HAP-1 (cell line): Measurements from ENCODE around the gene ARRDC1.
A peak's percentile ranks its signal among the peaks of the same experiment; 100 is the strongest.
"Not testable (repeated sequence)": the region's sequence is repeated elsewhere in the genome, so short reads cannot be mapped to it uniquely, and the experiment has no call there.

ENCODE experiments used
- DNase-seq, 2 experiments: peaks; one replicate each; pipeline ENCODE4 v3.0.0-alpha.2; 2016 to 2020; ENCODE audit warnings: low spot score in 2 of 2
- H3K27me3 ChIP-seq: fragments of 250-450 bp; sonication (Bioruptor Pico); 2 replicates; pipeline ENCODE4 v1.5.1; 2020; ENCODE audit warnings: low read depth, mild to moderate bottlenecking, moderate library complexity
- H3K36me3 ChIP-seq: fragments of 250-450 bp; sonication (Bioruptor Pico); replicated peaks from 2 replicates; pipeline ENCODE4 v1.5.1; 2020; ENCODE audit warnings: mild to moderate bottlenecking
- H3K4me1 ChIP-seq: fragments of 250-450 bp; sonication (Bioruptor Pico); 2 replicates; pipeline ENCODE4 v1.5.1; 2020; ENCODE audit warnings: mild to moderate bottlenecking
- H3K4me3 ChIP-seq: fragments of 250-450 bp; sonication (Bioruptor Pico); 2 replicates; pipeline ENCODE4 v1.5.1; 2020; ENCODE audit warnings: mild to moderate bottlenecking, moderate library complexity
- H3K9me3 ChIP-seq: fragments of 250-450 bp; sonication (Bioruptor Pico); 2 replicates; pipeline ENCODE4 v1.5.1; 2020; ENCODE audit warnings: mild to moderate bottlenecking, moderate library complexity
- in situ Hi-C: fragments of 300-500 bp; cut with MboI; formaldehyde crosslinking; loops from 3 replicates; pipeline ENCODE4 v1.14.3; 2020; ENCODE audit warnings: low sequenced_read_pairs, inconsistent platforms, mixed read lengths

Gene ARRDC1

GRCh38 chr9:137590469-137591383, 14.8 kb upstream of the ARRDC1 start, which contains the start of gene ZMYND19:
TSS of gene ZMYND19 (minus strand) at chr9:137590512. CDS start at chr9:137590263, 249 bp downstream.
- H3K9me3 ChIP-seq, result no peaks in the 10 kb centered on the region
- peak within 1 kb of the TSS; percentile 82 for H3K4me3 ChIP-seq
- peaks cover 16% of the 10 kb centered on the region for H3K4me1 ChIP-seq
- H3K36me3 ChIP-seq, result peaks cover 31% of the 10 kb centered on the region
- no peaks in the 10 kb centered on the region for H3K27me3 ChIP-seq
- in situ Hi-C loops, result no loop called here
- peak; percentile 83 to 90 for DNase-seq

GRCh38 chr9:137592767-137593166, 12.7 kb upstream of the ARRDC1 start:
- in situ Hi-C loops, result no loop called here
- no peak overlapping the region for H3K4me3 ChIP-seq
- peaks cover 13% of the 10 kb centered on the region for H3K36me3 ChIP-seq
- no peaks in the 10 kb centered on the region for H3K27me3 ChIP-seq
- H3K4me1 ChIP-seq, result peaks cover 16% of the 10 kb centered on the region
- H3K9me3 ChIP-seq, result no peaks in the 10 kb centered on the region
- no peak for DNase-seq

- no peak for DNase-seq
- Histone ChIP-seq H3K4me1 (peaks cover 16% of the 10 kb centered on the region), H3K27me3 (no peaks in the 10 kb centered on the region), H3K4me3 (no peak overlapping the region), H3K36me3 (peaks cover 9% of the 10 kb centered on the region), H3K9me3 (no peaks in the 10 kb centered on the region)
- in situ Hi-C loops, result no loop called here
Observed at GRCh38 chr9:137593176-137593575, 12.3 kb upstream of the ARRDC1 start.

GRCh38 chr9:137596577-137596976, 8.9 kb upstream of the ARRDC1 start:
- H3K27me3 ChIP-seq, DNase-seq, H3K4me3 ChIP-seq, H3K36me3 ChIP-seq, H3K9me3 ChIP-seq, in situ Hi-C loops: not testable (repeated sequence)
- peaks cover 10% of the 10 kb centered on the region for H3K4me1 ChIP-seq

- DNase-seq, result no peak
- in situ Hi-C loops, result no loop called here
- H3K4me1 ChIP-seq, result no peaks in the 10 kb centered on the region; the same call in 1 of the 2 replicates
- H3K27me3 ChIP-seq, result no peaks in the 10 kb centered on the region
- H3K4me3 ChIP-seq, result no peak overlapping the region
- H3K36me3 ChIP-seq, result no peaks in the 10 kb centered on the region
- no peaks in the 10 kb centered on the region for H3K9me3 ChIP-seq
Observed at GRCh38 chr9:137598943-137599342, 6.5 kb upstream of the ARRDC1 start.

- Histone ChIP-seq H3K4me3 (no peak overlapping the region), H3K27me3 (no peaks in the 10 kb centered on the region), H3K9me3 (no peaks in the 10 kb centered on the region), H3K4me1 (peaks cover 10% of the 10 kb centered on the region), H3K36me3 (no peaks in the 10 kb centered on the region)
- no peak for DNase-seq
- in situ Hi-C loops, result no loop called here
Observed at GRCh38 chr9:137602661-137603060, 2.8 kb upstream of the ARRDC1 start.

GRCh38 chr9:137603879-137604278, 1.6 kb upstream of the ARRDC1 start:
- in situ Hi-C loops, result no loop called here
- Histone ChIP-seq H3K36me3 (no peaks in the 10 kb centered on the region), H3K4me1 (peaks cover 10% of the 10 kb centered on the region), H3K27me3 (no peaks in the 10 kb centered on the region), H3K9me3 (no peaks in the 10 kb centered on the region), H3K4me3 (no peak overlapping the region)
- DNase-seq, result no peak

GRCh38 chr9:137604345-137605086, 970 bp upstream of the ARRDC1 start:
- H3K36me3 ChIP-seq, result no peaks in the 10 kb centered on the region
- no peaks in the 10 kb centered on the region for H3K9me3 ChIP-seq
- peak overlapping the region; percentile 26 for H3K4me3 ChIP-seq
- no peaks in the 10 kb centered on the region for H3K27me3 ChIP-seq
- DNase-seq, result no peak
- in situ Hi-C loops, result no loop called here
- peaks cover 10% of the 10 kb centered on the region for H3K4me1 ChIP-seq

- no peaks in the 10 kb centered on the region for H3K27me3 ChIP-seq
- H3K4me1 ChIP-seq, result peaks cover 10% of the 10 kb centered on the region
- DNase-seq, result peak in 1 of 2 experiments; percentile 41
- in situ Hi-C loops, result no loop called here
- no peaks in the 10 kb centered on the region for H3K36me3 ChIP-seq
- H3K4me3 ChIP-seq, result peak overlapping the region; percentile 43
- H3K9me3 ChIP-seq, result no peaks in the 10 kb centered on the region
Observed at GRCh38 chr9:137606005-137606621, 627 bp downstream of the ARRDC1 start.

- Histone ChIP-seq H3K4me1 (peaks cover 10% of the 10 kb centered on the region), H3K9me3 (no peaks in the 10 kb centered on the region), H3K27me3 (no peaks in the 10 kb centered on the region), H3K4me3 (peak overlapping the region; percentile 43), H3K36me3 (no peaks in the 10 kb centered on the region)
- in situ Hi-C loops, result no loop called here
- no peak for DNase-seq
Observed at GRCh38 chr9:137606734-137607138, 1.2 kb downstream of the ARRDC1 start.

- Histone ChIP-seq H3K36me3 (no peaks in the 10 kb centered on the region), H3K9me3 (no peaks in the 10 kb centered on the region), H3K27me3 (no peaks in the 10 kb centered on the region), H3K4me1 (peaks cover 10% of the 10 kb centered on the region), H3K4me3 (peak overlapping the region; percentile 43)
- in situ Hi-C loops, result no loop called here
- no peak for DNase-seq
Observed at GRCh38 chr9:137607141-137607857, 1.8 kb downstream of the ARRDC1 start.

GRCh38 chr9:137610944-137611343, 5.5 kb downstream of the ARRDC1 start:
- Histone ChIP-seq H3K27me3 (no peaks in the 10 kb centered on the region), H3K4me3 (no peak overlapping the region), H3K9me3 (no peaks in the 10 kb centered on the region), H3K36me3 (peaks cover 23% of the 10 kb centered on the region), H3K4me1 (peaks cover 10% of the 10 kb centered on the region)
- no peak for DNase-seq
- in situ Hi-C loops, result no loop called here
